NCI-H1048 (cell line): ENCODE data around the gene AK1.
"Not testable (repeated sequence)": the region's sequence is repeated elsewhere in the genome, so short reads cannot be mapped to it uniquely, and the experiment has no call there.

Source experiments
- DNase-seq: peaks from one replicate; lab custom pipeline; 2025; lab: John Stamatoyannopoulos, UW

AK1 gene

GRCh38 chr9:127847833-127848755 is 29.4 kb downstream of the AK1 start:
- no peak for DNase-seq

- no peak for DNase-seq
Observed at GRCh38 chr9:127847178-127847510, 30.3 kb downstream of the AK1 start.

GRCh38 chr9:127846443-127847177 is 30.9 kb downstream of the AK1 start:
- no peak for DNase-seq

GRCh38 chr9:127845619-127846018 is 31.9 kb downstream of the AK1 start:
- DNase-seq, result not testable (repeated sequence)

- no peak for DNase-seq
Observed at GRCh38 chr9:127844821-127845359, 32.6 kb downstream of the AK1 start.

GRCh38 chr9:127841087-127841835 is 36.2 kb downstream of the AK1 start:
- DNase-seq, result no peak

- no peak for DNase-seq
Observed at GRCh38 chr9:127838375-127839078, 38.9 kb downstream of the AK1 start.

- DNase-seq, result no peak
Observed at GRCh38 chr9:127837346-127837745, 40.1 kb downstream of the AK1 start.

- DNase-seq, result not testable (repeated sequence)
Observed at GRCh38 chr9:127836561-127836960, 40.9 kb downstream of the AK1 start.

GRCh38 chr9:127835991-127836516 is 41.4 kb downstream of the AK1 start:
- DNase-seq, result no peak

GRCh38 chr9:127833555-127833954 is 43.9 kb downstream of the AK1 start:
- DNase-seq, result no peak

GRCh38 chr9:127832248-127832647 is 45.2 kb downstream of the AK1 start:
- no peak for DNase-seq

GRCh38 chr9:127829205-127829906 is 48.1 kb downstream of the AK1 start:
- DNase-seq, result no peak

- DNase-seq, result no peak
Observed at GRCh38 chr9:127828262-127829031, 49.0 kb downstream of the AK1 start.

GRCh38 chr9:127826253-127826913 is 51.1 kb downstream of the AK1 start:
- no peak for DNase-seq

GRCh38 chr9:127825319-127826051 is 52.0 kb downstream of the AK1 start:
- no peak for DNase-seq

- DNase-seq, result no peak
Observed at GRCh38 chr9:127822108-127822507, 55.4 kb downstream of the AK1 start.

GRCh38 chr9:127818574-127818973 is 58.9 kb downstream of the AK1 start:
- no peak for DNase-seq
